ENCODE data around the gene EVI2B. TPM values are rescaled to one million over a fixed set of nuclear protein-coding genes. Genes with fewer than 3 reads are reported as not detected.
A peak's percentile ranks its signal among the peaks of the same experiment; 100 is the strongest.

EVI2B gene
- total and polyA plus RNA-seq, 2 donors from 2014 or later, result 2.0 to 16.5 TPM

- FAIRE-seq (no peak), DNase-seq (no peak)
- no peaks in the 10 kb centered on the region for H3K9me3 ChIP-seq (ENCODE audit: control insufficient read depth in 2 of 3, insufficient read depth in 1 of 3, low read length in 3 of 3)
- no peak overlapping the region for H3K4me3 ChIP-seq (ENCODE audit: low read length in 3 of 3)
- peaks cover 0 to 7% (median 5%) of the 10 kb centered on the region in 3 donors for H3K4me1 ChIP-seq (ENCODE audit: control insufficient read depth in 2 of 3, insufficient read depth in 2 of 3, low read depth in 1 of 3, low read length in 3 of 3)
- no peak overlapping the region for H3K27ac ChIP-seq (ENCODE audit: low read depth in 2 of 2, low read length in 2 of 2)
- TF ChIP-seq, protein P1, sequence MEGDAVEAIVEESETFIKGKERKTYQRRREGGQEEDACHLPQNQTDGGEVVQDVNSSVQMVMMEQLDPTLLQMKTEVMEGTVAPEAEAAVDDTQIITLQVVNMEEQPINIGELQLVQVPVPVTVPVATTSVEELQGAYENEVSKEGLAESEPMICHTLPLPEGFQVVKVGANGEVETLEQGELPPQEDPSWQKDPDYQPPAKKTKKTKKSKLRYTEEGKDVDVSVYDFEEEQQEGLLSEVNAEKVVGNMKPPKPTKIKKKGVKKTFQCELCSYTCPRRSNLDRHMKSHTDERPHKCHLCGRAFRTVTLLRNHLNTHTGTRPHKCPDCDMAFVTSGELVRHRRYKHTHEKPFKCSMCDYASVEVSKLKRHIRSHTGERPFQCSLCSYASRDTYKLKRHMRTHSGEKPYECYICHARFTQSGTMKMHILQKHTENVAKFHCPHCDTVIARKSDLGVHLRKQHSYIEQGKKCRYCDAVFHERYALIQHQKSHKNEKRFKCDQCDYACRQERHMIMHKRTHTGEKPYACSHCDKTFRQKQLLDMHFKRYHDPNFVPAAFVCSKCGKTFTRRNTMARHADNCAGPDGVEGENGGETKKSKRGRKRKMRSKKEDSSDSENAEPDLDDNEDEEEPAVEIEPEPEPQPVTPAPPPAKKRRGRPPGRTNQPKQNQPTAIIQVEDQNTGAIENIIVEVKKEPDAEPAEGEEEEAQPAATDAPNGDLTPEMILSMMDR (IDR thresholded peaks at IDR 0.05; ENCODE audit: borderline replicate concordance, extremely low read depth, insufficient read depth), result no peak
- intact Hi-C loops (cut with DNase I), result no loop called here
- H3K9ac ChIP-seq (ENCODE audit: low read length in 3 of 3), result no peak overlapping the region
- peaks cover under 1 to 8% (median 2%) of the 10 kb centered on the region in 3 donors for H3K36me3 ChIP-seq (ENCODE audit: control insufficient read depth in 2 of 3, insufficient read depth in 3 of 3, low read length in 3 of 3)
- no peaks in the 10 kb centered on the region for H3K27me3 ChIP-seq (ENCODE audit: control insufficient read depth, insufficient read depth, low read length)
Measured at GRCh38 chr17:31272236-31272635, 41.6 kb downstream of the EVI2B start.

DNA sequence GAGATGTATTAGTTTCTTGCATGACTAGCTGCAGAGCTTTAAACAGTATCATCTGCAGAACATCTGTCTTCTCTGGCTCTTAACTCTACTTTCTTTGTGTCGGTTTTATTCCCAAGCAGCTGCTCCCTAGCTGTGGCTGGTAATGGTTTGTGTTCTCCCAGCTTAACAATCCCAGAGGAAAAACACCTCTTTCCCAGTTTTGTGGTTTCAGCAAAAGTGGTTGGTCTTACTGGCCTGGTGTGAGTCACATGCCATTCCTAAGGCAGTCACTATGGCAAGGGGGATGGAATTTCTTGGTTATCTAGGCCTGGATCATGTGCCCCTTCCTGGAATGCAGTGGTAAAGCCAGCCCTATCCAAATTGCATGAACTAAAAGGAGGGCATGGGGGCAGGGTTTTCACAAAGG is 44.3 kb downstream of the EVI2B start:
- FAIRE-seq (no peak), DNase-seq (peak in 3 of 5 donors; percentile 14 to 53 (median 19))
- H3K4me3 ChIP-seq (ENCODE audit: low read length in 3 of 3), result no peak overlapping the region
- intact Hi-C loops (cut with DNase I), result no loop called here
- H3K36me3 ChIP-seq (ENCODE audit: control insufficient read depth in 2 of 3, insufficient read depth in 3 of 3, low read length in 3 of 3), result peaks cover 0 to 7% (median 4%) of the 10 kb centered on the region in 3 donors
- no peaks in the 10 kb centered on the region for H3K27me3 ChIP-seq (ENCODE audit: control insufficient read depth, insufficient read depth, low read length)
- TF ChIP-seq, protein P1 (IDR thresholded peaks at IDR 0.05; ENCODE audit: borderline replicate concordance, extremely low read depth, insufficient read depth), result no peak
- H3K9ac ChIP-seq (ENCODE audit: low read length in 3 of 3), result no peak overlapping the region
- H3K27ac ChIP-seq (ENCODE audit: low read depth in 2 of 2, low read length in 2 of 2), result peak overlapping the region in 1 of 2 donors; percentile 17
- peaks cover 0 to 7% (median 5%) of the 10 kb centered on the region in 3 donors for H3K4me1 ChIP-seq (ENCODE audit: control insufficient read depth in 2 of 3, insufficient read depth in 2 of 3, low read depth in 1 of 3, low read length in 3 of 3)
- no peaks in the 10 kb centered on the region for H3K9me3 ChIP-seq (ENCODE audit: control insufficient read depth in 2 of 3, insufficient read depth in 1 of 3, low read length in 3 of 3)

- Histone ChIP-seq H3K4me1 (ENCODE audit: control insufficient read depth in 2 of 3, insufficient read depth in 2 of 3, low read depth in 1 of 3, low read length in 3 of 3) (peaks cover 0 to 7% (median 5%) of the 10 kb centered on the region in 3 donors), H3K9me3 (ENCODE audit: control insufficient read depth in 2 of 3, insufficient read depth in 1 of 3, low read length in 3 of 3) (no peaks in the 10 kb centered on the region), H3K27ac (ENCODE audit: low read depth in 2 of 2, low read length in 2 of 2) (peak overlapping the region in 1 of 2 donors; percentile 17), H3K36me3 (ENCODE audit: control insufficient read depth in 2 of 3, insufficient read depth in 3 of 3, low read length in 3 of 3) (peaks cover 0 to 6% (median 4%) of the 10 kb centered on the region in 3 donors), H3K4me3 (ENCODE audit: low read length in 3 of 3) (no peak overlapping the region), H3K9ac (ENCODE audit: low read length in 3 of 3) (no peak overlapping the region), H3K27me3 (ENCODE audit: control insufficient read depth, insufficient read depth, low read length) (no peaks in the 10 kb centered on the region)
- intact Hi-C loops (cut with DNase I), result no loop called here
- TF ChIP-seq, protein P1 (IDR thresholded peaks at IDR 0.05; ENCODE audit: borderline replicate concordance, extremely low read depth, insufficient read depth), result no peak
- FAIRE-seq (no peak), DNase-seq (no peak)
Measured at GRCh38 chr17:31269036-31269577, 44.7 kb downstream of the EVI2B start.
